GM12878 (cell line): ENCODE measurements around the gene PDIA5. TPM values are rescaled to one million over a fixed set of nuclear protein-coding genes. Genes with fewer than 3 reads are reported as not detected.

Experiments used
- ATAC-seq: fragments of 200-7000 bp; cut with Tn5 transposase; 3 replicates; pipeline ENCODE4 v1.9.1; 2020; ENCODE audit warnings: mild to moderate bottlenecking, moderate library complexity
- BruUV-seq: library from RNA; stranded (reverse); fragments of 400-500 nt; replicated peaks from 2 replicates; lab custom pipeline; 2021; lab: Mats Ljungman, UMichigan
- CTCF ChIA-PET: fragments of 300-600 bp; sonication (Branson Sonifier 250); formaldehyde crosslinking; extraction: SDS; loops from one replicate; lab custom pipeline; 2021; ENCODE audit warnings: inconsistent platforms; lab: Yijun Ruan, JAX
- POLR2A ChIA-PET: fragments of 350-600 bp; formaldehyde crosslinking; extraction: SDS; loops from one replicate; lab custom pipeline; 2021; ENCODE audit warnings: inconsistent platforms; lab: Charles Lee
- RAD21 ChIA-PET: fragments of 300-600 bp; sonication (Branson Sonifier 250); formaldehyde crosslinking; loops from one replicate; lab custom pipeline; 2023; ENCODE audit warnings: antibody characterized with exemption; ENCODE audit not compliant: unreplicated experiment; lab: Charles Lee
- SMC1A ChIA-PET: fragments of 300-600 bp; sonication (Branson Sonifier 250); formaldehyde crosslinking; loops from one replicate; lab custom pipeline; 2023; ENCODE audit not compliant: unreplicated experiment, uncharacterized antibody; lab: Charles Lee
- DNase-seq: peaks from one replicate; pipeline ENCODE4 v3.0.0-alpha.2; 2011; ENCODE audit warnings: low read depth, low spot score
- FAIRE-seq: peaks from 3 replicates; lab custom pipeline; 2011; peaks lifted over from hg19 to GRCh38; lab: Jason Lieb, UNC
- H2AFZ ChIP-seq: 2 replicates; pipeline ENCODE4 v1.6.0; 2011; ENCODE audit warnings: low read depth, low read length, control low read depth; ENCODE audit not compliant: control insufficient read depth
- H3K27ac ChIP-seq: 2 replicates; pipeline ENCODE4 v1.5.1; 2011; ENCODE audit warnings: control low read depth; ENCODE audit not compliant: control insufficient read depth, insufficient read depth
- H3K27me3 ChIP-seq, 2 experiments: replicated peaks in 1 of 2; 2 replicates each; pipeline versions ENCODE4 v1.6.0 to v1.6.1; 2011; ENCODE audit warnings: low read length in 1 of 2; ENCODE audit not compliant: control insufficient read depth in 2 of 2, insufficient read depth in 2 of 2
- H3K36me3 ChIP-seq, 2 experiments: 2 replicates each; pipeline ENCODE4 v1.5.1; 2011; ENCODE audit warnings: low read length in 1 of 2; ENCODE audit not compliant: control insufficient read depth in 2 of 2, insufficient read depth in 2 of 2
- H3K4me1 ChIP-seq: 2 replicates; pipeline ENCODE4 v1.6.1; 2011; ENCODE audit warnings: mild to moderate bottlenecking, low read length, moderate library complexity, mixed read lengths; ENCODE audit not compliant: control insufficient read depth, insufficient read depth
- H3K4me2 ChIP-seq: 2 replicates; pipeline ENCODE4 v1.6.0; 2011; ENCODE audit warnings: control low read depth; ENCODE audit not compliant: control insufficient read depth, insufficient read depth
- H3K4me3 ChIP-seq: fragments of 200-600 bp; sonication (generic); 2 replicates; pipeline ENCODE4 v1.5.1; 2016
- H3K79me2 ChIP-seq: 2 replicates; pipeline ENCODE4 v1.6.0; 2011; ENCODE audit warnings: low read length; ENCODE audit not compliant: control insufficient read depth, insufficient read depth
- H3K9ac ChIP-seq: 2 replicates; pipeline ENCODE4 v1.8.0; 2011; ENCODE audit warnings: low read length, control low read depth, mixed read lengths; ENCODE audit not compliant: control insufficient read depth, insufficient read depth
- H3K9me3 ChIP-seq: replicated peaks from 3 replicates; pipeline ENCODE4 v1.5.1; 2011; ENCODE audit warnings: mild to moderate bottlenecking, low read length; ENCODE audit not compliant: control insufficient read depth, insufficient read depth
- H4K20me1 ChIP-seq: 2 replicates; pipeline ENCODE4 v1.6.0; 2011; ENCODE audit not compliant: control insufficient read depth, insufficient read depth
- HDAC2 ChIP-seq: fragments of 200-600 bp; sonication (generic); IDR thresholded peaks from 2 replicates; pipeline ENCODE4 v1.6.1; 2017
- JUND ChIP-seq: IDR thresholded peaks from 2 replicates; pipeline ENCODE4 v1.6.1; 2012; ENCODE audit warnings: low read depth, mild to moderate bottlenecking, low read length, improper control_type of control experiment, moderate library complexity
- NBN ChIP-seq: fragments of 450-650 bp; IDR thresholded peaks from 2 replicates; pipeline ENCODE4 v1.6.1; 2016
- NFIC ChIP-seq: IDR thresholded peaks from 2 replicates; pipeline ENCODE4 v1.6.1; 2012; ENCODE audit warnings: low read depth, mild to moderate bottlenecking, inconsistent platforms, low read length, moderate library complexity
- NFXL1 ChIP-seq: fragments of 450-650 bp; IDR thresholded peaks from 2 replicates; pipeline ENCODE4 v1.6.1; 2017; ENCODE audit warnings: antibody characterized with exemption, mild to moderate bottlenecking, borderline replicate concordance
- PBX3 ChIP-seq: IDR thresholded peaks from 2 replicates; pipeline ENCODE4 v1.6.1; 2011; ENCODE audit warnings: mild to moderate bottlenecking, low read depth, low read length, moderate library complexity; ENCODE audit not compliant: insufficient replicate concordance
- PRDM15 ChIP-seq: fragments of 450-650 bp; formaldehyde crosslinking; IDR thresholded peaks from 2 replicates; pipeline ENCODE4 v1.4.0; 2020; ENCODE audit warnings: mild to moderate bottlenecking, moderate library complexity
- SMAD1 ChIP-seq: fragments of 450-650 bp; IDR thresholded peaks from 2 replicates; pipeline ENCODE4 v1.6.1; 2018; ENCODE audit warnings: mild to moderate bottlenecking, low read depth; ENCODE audit not compliant: partially characterized antibody
- ZNF207 ChIP-seq: fragments of 450-650 bp; IDR thresholded peaks from 2 replicates; pipeline ENCODE4 v1.6.1; 2014; ENCODE audit warnings: antibody characterized with exemption, mild to moderate bottlenecking, borderline replicate concordance
- ZNF592 ChIP-seq: fragments of 450-650 bp; IDR thresholded peaks from 2 replicates; pipeline ENCODE4 v1.6.1; 2017; ENCODE audit warnings: mild to moderate bottlenecking, moderate library complexity
- WGBS: methylation state at CpG from one replicate; pipeline ENCODE4 v1.1.6; 2016; ENCODE audit warnings: low lambda C conversion rate; ENCODE audit not compliant: insufficient replicate concordance, insufficient coverage; ENCODE audit errors: missing lambda C conversion rate; 5-methylcytosine and 5-hydroxymethylcytosine counted together
- in situ Hi-C: fragments of 300-500 bp; cut with MboI; formaldehyde crosslinking; loops from 9 replicates; pipeline ENCODE4 v1.14.3; 2018; ENCODE audit warnings: mixed read lengths
- intact Hi-C: fragments of 100-400 bp; cut with micrococcal nuclease; formaldehyde crosslinking; loops from one replicate; pipeline ENCODE4 v1.14.2; 2022; ENCODE audit not compliant: unreplicated experiment
- polyA plus RNA-seq, 11 experiments: library from polyadenylated mRNA; depleted of rRNA in 4 of 11; unstranded in 6 of 11; stranded (reverse) in 5 of 11; fragments of >200 nt; fragmentation: Nextera tagmentation in 4 of 11; fragmentation: Illumina TruSeq in 1 of 11; extraction: Ambion mirVana in 4 of 11; extraction: Trizol in 1 of 11; gene quantifications; 1 replicate in 1 of 11; 2 replicates in 10 of 11; pipeline versions ENCODE4 v1.2.1 to v1.2.3, GENCODE V29; 2011 to 2016; ENCODE audit warnings: inconsistent platforms in 2 of 11, missing spikeins in 2 of 11, low read depth in 1 of 11
- total RNA-seq, 4 experiments: library from RNA; depleted of rRNA in 3 of 4; stranded (reverse); fragments of >200 nt in 3 of 4; fragmentation: Illumina TruSeq in 1 of 4; extraction: Trizol in 1 of 4; gene quantifications; 2 replicates each; pipeline versions ENCODE4 v1.2.1 to v1.2.3, GENCODE V29; 2013 to 2021

Gene PDIA5
- total and polyA plus RNA-seq, 10 of the 15 experiments (the other 5 are each of a cell fraction or from before 2014, with no cell fraction given): 4.1 to 24.8 (median 19.2) TPM

GRCh38 chr3:123096126-123096525, 29.3 kb downstream of the PDIA5 start:
- H3K4me1 ChIP-seq: no peaks in the 10 kb centered on the region
- no TSS peak for BruUV-seq
- TF ChIP-seq NFIC: no peak
- TF ChIP-seq PRDM15 (CRISPR knock-in tag): no peak
- no peak for TF ChIP-seq PBX3
- TF ChIP-seq JUND: no peak
- TF ChIP-seq ZNF207: no peak
- TF ChIP-seq NFXL1: no peak
- TF ChIP-seq NBN: no peak
- no peak for TF ChIP-seq SMAD1
- TF ChIP-seq ZNF592: no peak
- no peak for TF ChIP-seq HDAC2
- POLR2A ChIA-PET: no interaction called here
- no peaks in the 10 kb centered on the region for H3K9me3 ChIP-seq
- intact Hi-C loops (no loop called here), in situ Hi-C loops (no loop called here)
- no peak overlapping the region for H3K4me3 ChIP-seq
- DNase-seq: no peak
- SMC1A ChIA-PET: no interaction called here
- RAD21 ChIA-PET: no interaction called here
- ATAC-seq: no peak
- H4K20me1 ChIP-seq: no peaks in the 10 kb centered on the region; the same call in 1 of the 2 replicates
- no peaks in the 10 kb centered on the region for H3K79me2 ChIP-seq
- CTCF ChIA-PET: no interaction called here
- no peak overlapping the region for H2AFZ ChIP-seq
- WGBS: 97% methylated on average over 9 of the region's 9 CpGs
- no peak for FAIRE-seq
- peaks cover 14 to 21% of the 10 kb centered on the region in 2 experiments; a peak in 3 of 4 replicates for H3K36me3 ChIP-seq
- no peak overlapping the region for H3K4me2 ChIP-seq
- no peak overlapping the region for H3K9ac ChIP-seq
- no peak overlapping the region for H3K27ac ChIP-seq
- H3K27me3 ChIP-seq: no peaks in the 10 kb centered on the region
